GM12864 (cell line): Measurements from ENCODE around the gene PARD3B.

Experiments
- DNase-seq: peaks from one replicate; pipeline ENCODE4 v3.0.0-alpha.2; 2011; ENCODE audit warnings: low read depth
- H3K4me3 ChIP-seq: 2 replicates; pipeline ENCODE4 v1.5.1; 2011; ENCODE audit warnings: mild to moderate bottlenecking, low read depth, low read length, control low read depth
- TF ChIP-seq, protein P1 (sequence below): IDR thresholded peaks from 2 replicates; pipeline ENCODE4 v1.5.1; 2011; ENCODE audit warnings: low read depth, mild to moderate bottlenecking, moderate library complexity, low read length, control low read depth, inconsistent platforms; ENCODE audit errors: missing control alignments

PARD3B gene

GRCh38 chr2:205343103-205343502 lies 797.8 kb downstream of the PARD3B start:
- no peak overlapping the region for H3K4me3 ChIP-seq
- DNase-seq, result no peak
- TF ChIP-seq, protein P1, sequence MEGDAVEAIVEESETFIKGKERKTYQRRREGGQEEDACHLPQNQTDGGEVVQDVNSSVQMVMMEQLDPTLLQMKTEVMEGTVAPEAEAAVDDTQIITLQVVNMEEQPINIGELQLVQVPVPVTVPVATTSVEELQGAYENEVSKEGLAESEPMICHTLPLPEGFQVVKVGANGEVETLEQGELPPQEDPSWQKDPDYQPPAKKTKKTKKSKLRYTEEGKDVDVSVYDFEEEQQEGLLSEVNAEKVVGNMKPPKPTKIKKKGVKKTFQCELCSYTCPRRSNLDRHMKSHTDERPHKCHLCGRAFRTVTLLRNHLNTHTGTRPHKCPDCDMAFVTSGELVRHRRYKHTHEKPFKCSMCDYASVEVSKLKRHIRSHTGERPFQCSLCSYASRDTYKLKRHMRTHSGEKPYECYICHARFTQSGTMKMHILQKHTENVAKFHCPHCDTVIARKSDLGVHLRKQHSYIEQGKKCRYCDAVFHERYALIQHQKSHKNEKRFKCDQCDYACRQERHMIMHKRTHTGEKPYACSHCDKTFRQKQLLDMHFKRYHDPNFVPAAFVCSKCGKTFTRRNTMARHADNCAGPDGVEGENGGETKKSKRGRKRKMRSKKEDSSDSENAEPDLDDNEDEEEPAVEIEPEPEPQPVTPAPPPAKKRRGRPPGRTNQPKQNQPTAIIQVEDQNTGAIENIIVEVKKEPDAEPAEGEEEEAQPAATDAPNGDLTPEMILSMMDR, result no peak

- TF ChIP-seq, protein P1, result no peak
- H3K4me3 ChIP-seq, result no peak overlapping the region
- DNase-seq, result no peak
These were observed 801.4 kb downstream of the PARD3B start for GRCh38 chr2:205346649-205347048.

- TF ChIP-seq, protein P1, result no peak
- no peak for DNase-seq
- no peak overlapping the region for H3K4me3 ChIP-seq
These were observed 802.6 kb downstream of the PARD3B start for GRCh38 chr2:205347899-205348298.

DNA sequence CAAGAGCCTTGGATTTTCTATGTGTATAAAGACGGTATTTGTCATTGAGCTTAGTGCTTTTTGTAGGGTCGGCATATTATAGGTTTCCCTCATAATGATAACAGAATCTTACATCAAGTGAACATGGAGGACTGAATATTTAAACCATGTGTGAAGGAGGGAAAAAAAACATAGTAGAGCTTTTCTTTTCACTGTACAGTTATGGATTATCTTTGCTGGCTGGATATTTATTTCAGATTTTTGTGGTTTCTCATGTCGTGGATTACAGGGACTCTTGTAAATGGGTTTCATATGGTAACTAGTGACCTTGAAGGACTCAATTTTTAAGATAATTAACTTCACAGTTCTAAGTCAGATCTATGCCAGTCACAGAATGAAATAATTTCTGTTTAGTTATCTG lies 806.8 kb downstream of the PARD3B start:
- H3K4me3 ChIP-seq, result no peak overlapping the region
- TF ChIP-seq, protein P1, result no peak
- DNase-seq, result no peak

- no peak overlapping the region for H3K4me3 ChIP-seq
- TF ChIP-seq, protein P1, result no peak
- DNase-seq, result no peak
These were observed 807.3 kb downstream of the PARD3B start for GRCh38 chr2:205352593-205352992.

GRCh38 chr2:205357732-205358131 lies 812.5 kb downstream of the PARD3B start:
- no peak overlapping the region for H3K4me3 ChIP-seq
- TF ChIP-seq, protein P1, result no peak
- no peak for DNase-seq

DNA sequence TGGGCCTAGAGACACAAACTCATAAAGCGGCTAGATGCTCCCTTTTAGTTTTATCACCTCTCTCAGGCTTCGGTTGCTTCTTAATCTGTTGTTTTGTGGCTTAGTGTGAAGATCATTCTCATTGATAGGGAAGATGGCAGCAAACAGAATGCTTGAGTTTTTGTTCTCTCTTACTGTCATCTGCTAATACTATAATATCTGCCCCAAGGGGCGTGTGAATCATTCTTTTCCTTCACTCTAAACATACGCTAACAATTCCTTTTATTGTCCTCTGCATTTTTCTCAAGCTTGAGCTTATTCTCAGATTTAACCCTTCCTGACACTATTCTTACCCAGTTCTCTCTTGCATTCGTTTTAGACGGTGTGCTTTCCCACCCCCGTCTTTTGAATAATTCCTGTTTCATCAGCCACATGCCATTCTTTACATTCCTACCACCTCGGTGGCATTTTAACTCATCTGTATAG lies 813.1 kb downstream of the PARD3B start:
- H3K4me3 ChIP-seq, result no peak overlapping the region
- no peak for DNase-seq
- TF ChIP-seq, protein P1, result no peak
